ENCODE results near the gene MTFP1. TPM values are rescaled to one million over a fixed set of nuclear protein-coding genes. Genes with fewer than 3 reads are reported as not detected.

Gene MTFP1
- total and polyA plus RNA-seq, 9 of the 15 experiments (the other 6 are each of a cell fraction or from before 2014, with no cell fraction given), result 10.7 to 52.0 (median 30.1) TPM

GRCh38 chr22:30444632-30445437 is 19.3 kb downstream of the MTFP1 start (continued):
- peak; percentile 48; the same call in 1 of the 2 replicates for TF ChIP-seq DEAF1 (CRISPR knock-in tag; IDR thresholded peaks at IDR 0.05)
- no peak for TF ChIP-seq EZH2 (IDR thresholded peaks at IDR 0.05; ENCODE audit: borderline replicate concordance, low read depth, low read length)
- TF ChIP-seq KDM5B (IDR thresholded peaks at IDR 0.05; ENCODE audit: insufficient replicate concordance, low read depth, low read length), result no peak
- TF ChIP-seq THRB (CRISPR knock-in tag; conservative IDR thresholded peaks at IDR 0.05), result peak; percentile 87; the same call in 1 of the 2 replicates
- TF ChIP-seq EP300 (IDR thresholded peaks at IDR 0.05; ENCODE audit: low read length), result no peak
- TF ChIP-seq, protein P1, sequence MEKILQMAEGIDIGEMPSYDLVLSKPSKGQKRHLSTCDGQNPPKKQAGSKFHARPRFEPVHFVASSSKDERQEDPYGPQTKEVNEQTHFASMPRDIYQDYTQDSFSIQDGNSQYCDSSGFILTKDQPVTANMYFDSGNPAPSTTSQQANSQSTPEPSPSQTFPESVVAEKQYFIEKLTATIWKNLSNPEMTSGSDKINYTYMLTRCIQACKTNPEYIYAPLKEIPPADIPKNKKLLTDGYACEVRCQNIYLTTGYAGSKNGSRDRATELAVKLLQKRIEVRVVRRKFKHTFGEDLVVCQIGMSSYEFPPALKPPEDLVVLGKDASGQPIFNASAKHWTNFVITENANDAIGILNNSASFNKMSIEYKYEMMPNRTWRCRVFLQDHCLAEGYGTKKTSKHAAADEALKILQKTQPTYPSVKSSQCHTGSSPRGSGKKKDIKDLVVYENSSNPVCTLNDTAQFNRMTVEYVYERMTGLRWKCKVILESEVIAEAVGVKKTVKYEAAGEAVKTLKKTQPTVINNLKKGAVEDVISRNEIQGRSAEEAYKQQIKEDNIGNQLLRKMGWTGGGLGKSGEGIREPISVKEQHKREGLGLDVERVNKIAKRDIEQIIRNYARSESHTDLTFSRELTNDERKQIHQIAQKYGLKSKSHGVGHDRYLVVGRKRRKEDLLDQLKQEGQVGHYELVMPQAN (IDR thresholded peaks at IDR 0.05; ENCODE audit: borderline replicate concordance), result no peak
- no peak for TF ChIP-seq LCOR (CRISPR knock-in tag; IDR thresholded peaks at IDR 0.05)
- no peak for TF ChIP-seq SMARCA4 (IDR thresholded peaks at IDR 0.05)
- no peak for TF ChIP-seq HNRNPK (IDR thresholded peaks at IDR 0.05; ENCODE audit: low read depth, low read length, poor library complexity, severe bottlenecking)
- TF ChIP-seq SRSF3 (IDR thresholded peaks at IDR 0.05; ENCODE audit: insufficient read depth, low read length), result no peak
- no peak for TF ChIP-seq TAF9B (IDR thresholded peaks at IDR 0.05; ENCODE audit: partially characterized antibody)
- TF ChIP-seq ZNF778 (CRISPR knock-in tag; IDR thresholded peaks at IDR 0.05), result no peak
- TF ChIP-seq, protein P2, sequence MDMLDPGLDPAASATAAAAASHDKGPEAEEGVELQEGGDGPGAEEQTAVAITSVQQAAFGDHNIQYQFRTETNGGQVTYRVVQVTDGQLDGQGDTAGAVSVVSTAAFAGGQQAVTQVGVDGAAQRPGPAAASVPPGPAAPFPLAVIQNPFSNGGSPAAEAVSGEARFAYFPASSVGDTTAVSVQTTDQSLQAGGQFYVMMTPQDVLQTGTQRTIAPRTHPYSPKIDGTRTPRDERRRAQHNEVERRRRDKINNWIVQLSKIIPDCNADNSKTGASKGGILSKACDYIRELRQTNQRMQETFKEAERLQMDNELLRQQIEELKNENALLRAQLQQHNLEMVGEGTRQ (CRISPR knock-in tag; IDR thresholded peaks at IDR 0.05), result no peak
- peak in 1 of 2 experiments; percentile 48 for TF ChIP-seq AFF1 (IDR thresholded peaks at IDR 0.05; ENCODE audit: low read depth in 1 of 2, partially characterized antibody in 2 of 2)
- no peak for TF ChIP-seq SMARCB1 (IDR thresholded peaks at IDR 0.05; ENCODE audit: insufficient read length, low read depth)
- no peak for TF ChIP-seq RHOXF2B (CRISPR knock-in tag; conservative IDR thresholded peaks at IDR 0.05)
- peak; percentile 76 for TF ChIP-seq EGR1 (conservative IDR thresholded peaks at IDR 0.05)
